Activated CD4-positive, alpha-beta T cell treated with anti-CD3 and anti-CD28 coated beads, Interleukin-2, amount 50 U/mL, for 48 hours (primary cell): ENCODE measurements around the gene NSG2.
"Not testable (repeated sequence)": the region's sequence is repeated elsewhere in the genome, so short reads cannot be mapped to it uniquely, and the experiment has no call there.

ENCODE experiments used
- DNase-seq, 2 experiments: peaks; one replicate each; pipeline ENCODE4 v3.0.0-alpha.2; 2020

The NSG2 gene

GRCh38 chr5:174063082-174063756 is 17.7 kb downstream of the NSG2 start:
- no peak for DNase-seq

- no peak for DNase-seq
These were observed 18.7 kb downstream of the NSG2 start for GRCh38 chr5:174064171-174064570.

- no peak for DNase-seq
These were observed 20.2 kb downstream of the NSG2 start for GRCh38 chr5:174065528-174066197.

GRCh38 chr5:174067499-174067898 is 22.0 kb downstream of the NSG2 start:
- no peak for DNase-seq

- DNase-seq, result no peak
These were observed 26.0 kb downstream of the NSG2 start for GRCh38 chr5:174071484-174071883.

GRCh38 chr5:174073122-174073660 is 27.7 kb downstream of the NSG2 start:
- DNase-seq, result no peak

GRCh38 chr5:174074369-174074768 is 28.9 kb downstream of the NSG2 start:
- DNase-seq, result no peak

GRCh38 chr5:174078416-174078815 is 32.9 kb downstream of the NSG2 start:
- DNase-seq, result no peak

- DNase-seq, result no peak
These were observed 36.8 kb downstream of the NSG2 start for GRCh38 chr5:174082286-174082685.

GRCh38 chr5:174083056-174083827 is 37.7 kb downstream of the NSG2 start:
- DNase-seq, result no peak

GRCh38 chr5:174084691-174085154 is 39.2 kb downstream of the NSG2 start:
- DNase-seq, result no peak

GRCh38 chr5:174086751-174087150 is 41.2 kb downstream of the NSG2 start:
- no peak for DNase-seq

GRCh38 chr5:174087783-174088182 is 42.3 kb downstream of the NSG2 start:
- no peak for DNase-seq

GRCh38 chr5:174090129-174090528 is 44.6 kb downstream of the NSG2 start:
- no peak for DNase-seq

GRCh38 chr5:174093123-174093522 is 47.6 kb downstream of the NSG2 start:
- no peak for DNase-seq

- no peak for DNase-seq
These were observed 49.5 kb downstream of the NSG2 start for GRCh38 chr5:174094857-174095606.

GRCh38 chr5:174096619-174097018 is 51.1 kb downstream of the NSG2 start:
- no peak for DNase-seq

- no peak for DNase-seq
These were observed 52.1 kb downstream of the NSG2 start for GRCh38 chr5:174097486-174098185.

- no peak for DNase-seq
These were observed 53.2 kb downstream of the NSG2 start for GRCh38 chr5:174098694-174099093.

GRCh38 chr5:174100490-174100889 is 55.0 kb downstream of the NSG2 start:
- no peak for DNase-seq

- DNase-seq, result no peak
These were observed 55.8 kb downstream of the NSG2 start for GRCh38 chr5:174101195-174101730.

- DNase-seq, result not testable (repeated sequence)
These were observed 57.1 kb downstream of the NSG2 start for GRCh38 chr5:174102574-174102973.
